ENCODE results near the gene TTL.

Gene TTL

GRCh38 chr2:112584891-112585250, 102.9 kb downstream of the TTL start:
- DNase-seq = no peak

GRCh38 chr2:112585400-112585799, 103.4 kb downstream of the TTL start:
- DNase-seq = no peak

- no peak for DNase-seq
Measured at GRCh38 chr2:112585873-112586464, 104.0 kb downstream of the TTL start.

- DNase-seq = no peak
Measured at GRCh38 chr2:112588611-112589045, 106.7 kb downstream of the TTL start.

Data from bone marrow (tissue), 2 donors.